ENCODE data around the gene GVQW3.
A peak's percentile ranks its signal among the peaks of the same experiment; 100 is the strongest.

The GVQW3 gene

DNA sequence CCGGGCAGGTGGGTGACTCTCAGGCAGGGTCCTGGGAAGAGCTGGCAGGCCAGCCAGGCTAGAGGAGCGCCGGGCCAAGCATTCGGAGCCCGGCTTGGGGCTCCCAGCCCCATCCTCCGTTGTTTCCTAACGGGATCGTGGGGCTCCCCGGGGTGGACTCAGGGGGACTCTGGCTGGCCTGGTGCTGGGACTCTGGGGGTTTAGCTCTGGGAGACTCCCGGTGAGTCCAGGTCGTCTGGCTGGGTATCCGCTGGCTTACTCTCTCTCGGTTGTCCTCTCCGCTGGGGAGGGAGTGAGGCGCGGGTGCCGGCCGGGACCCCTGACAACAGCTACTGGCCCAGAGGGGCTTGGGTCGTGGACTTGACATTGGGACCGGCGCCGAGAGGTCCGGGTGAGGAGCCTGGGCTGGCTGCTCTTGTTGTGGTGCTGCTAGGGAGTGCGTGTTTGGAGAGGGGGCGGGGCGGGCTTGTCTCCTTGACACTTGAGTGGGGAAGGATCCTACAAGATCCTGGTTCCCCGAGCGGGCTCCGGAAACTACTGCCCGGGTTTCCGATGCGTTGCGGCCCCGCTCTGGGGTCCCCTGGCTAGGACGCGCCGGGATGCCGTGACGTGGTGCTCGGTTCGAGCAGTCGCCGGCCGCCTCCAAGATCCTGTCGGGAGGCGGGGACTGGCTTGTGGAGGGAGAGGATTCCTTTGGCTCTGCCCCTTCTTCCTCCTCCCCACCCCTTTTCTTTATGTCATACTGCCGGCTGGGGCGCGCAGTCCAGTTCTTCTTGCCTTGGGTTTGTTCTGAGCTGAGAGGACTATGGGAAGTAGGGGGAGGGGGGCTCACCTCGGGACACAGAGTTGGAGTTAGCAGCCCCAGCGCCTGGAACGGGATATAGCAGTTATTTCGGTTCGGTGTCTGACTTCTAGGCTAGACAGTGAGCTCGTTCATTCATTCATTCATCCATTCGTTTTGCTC lies 64.3 kb downstream of the GVQW3 start:
- DNase-seq (ENCODE audit: low spot score): peak; percentile 59

GRCh38 chr11:76448506-76448905 lies 67.4 kb downstream of the GVQW3 start:
- no peak for DNase-seq (ENCODE audit: low spot score)

DNA sequence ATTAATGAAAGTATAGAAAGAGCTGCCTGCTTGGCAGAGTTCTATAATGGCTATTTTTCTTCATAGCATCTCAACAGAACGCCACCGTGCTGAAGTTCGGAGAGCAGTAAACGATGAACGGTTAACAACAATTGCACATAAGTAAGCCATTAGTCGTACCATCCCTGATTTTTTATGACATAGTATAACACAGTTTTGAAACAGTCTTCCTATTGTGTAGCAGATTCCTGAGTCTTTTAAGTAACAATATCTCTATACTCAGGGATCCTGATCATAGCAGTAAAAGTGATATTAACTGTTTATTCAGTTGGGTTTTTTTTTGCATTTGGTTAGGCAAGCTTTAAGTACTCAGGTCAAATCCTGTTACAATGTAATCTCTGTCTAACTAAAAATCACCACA lies 72.1 kb downstream of the GVQW3 start:
- no peak for DNase-seq (ENCODE audit: low spot score)

GRCh38 chr11:76455331-76455730 lies 74.2 kb downstream of the GVQW3 start:
- no peak for DNase-seq (ENCODE audit: low spot score)

DNA sequence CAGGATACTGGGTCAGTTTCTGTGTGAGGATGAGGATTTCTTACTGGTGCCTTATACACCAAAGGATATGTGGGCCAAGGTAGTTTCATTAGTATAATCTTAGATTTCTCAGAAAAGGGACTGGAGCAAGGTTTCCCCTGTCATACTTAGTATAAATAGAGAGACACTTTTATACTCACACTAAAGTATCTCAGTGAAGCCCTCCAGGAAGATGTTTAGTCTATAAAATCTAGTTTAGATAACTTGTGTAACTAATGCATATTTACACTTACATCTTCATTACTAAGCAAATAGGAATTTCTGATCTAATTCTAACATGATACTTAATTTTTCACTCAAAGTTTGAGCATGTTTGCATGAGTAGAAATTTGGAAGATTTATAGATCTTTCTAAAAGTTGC lies 74.8 kb downstream of the GVQW3 start:
- no peak for DNase-seq (ENCODE audit: low spot score)

DNA sequence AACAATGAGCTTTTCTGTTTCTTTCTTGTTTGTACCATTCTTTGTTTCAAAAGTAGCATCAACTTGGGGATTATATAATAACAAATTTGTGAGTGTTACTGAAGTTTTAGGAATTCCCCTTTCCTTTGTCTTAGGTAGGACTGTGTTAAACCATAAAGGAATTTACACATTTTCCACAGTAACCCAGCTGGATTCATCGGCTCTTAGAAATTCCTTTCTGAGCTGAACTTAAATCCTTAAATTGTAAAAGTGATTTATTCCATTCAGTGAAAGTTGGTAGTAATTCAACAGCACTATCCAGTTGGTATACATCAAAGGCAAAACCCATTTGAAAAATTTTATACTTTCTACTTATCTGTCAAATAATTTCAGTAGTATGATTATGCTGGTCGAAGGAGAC lies 75.4 kb downstream of the GVQW3 start:
- no peak for DNase-seq (ENCODE audit: low spot score)

All from pons (tissue), 1 donor.